ENCODE measurements around the gene SOX13.

Gene SOX13

DNA sequence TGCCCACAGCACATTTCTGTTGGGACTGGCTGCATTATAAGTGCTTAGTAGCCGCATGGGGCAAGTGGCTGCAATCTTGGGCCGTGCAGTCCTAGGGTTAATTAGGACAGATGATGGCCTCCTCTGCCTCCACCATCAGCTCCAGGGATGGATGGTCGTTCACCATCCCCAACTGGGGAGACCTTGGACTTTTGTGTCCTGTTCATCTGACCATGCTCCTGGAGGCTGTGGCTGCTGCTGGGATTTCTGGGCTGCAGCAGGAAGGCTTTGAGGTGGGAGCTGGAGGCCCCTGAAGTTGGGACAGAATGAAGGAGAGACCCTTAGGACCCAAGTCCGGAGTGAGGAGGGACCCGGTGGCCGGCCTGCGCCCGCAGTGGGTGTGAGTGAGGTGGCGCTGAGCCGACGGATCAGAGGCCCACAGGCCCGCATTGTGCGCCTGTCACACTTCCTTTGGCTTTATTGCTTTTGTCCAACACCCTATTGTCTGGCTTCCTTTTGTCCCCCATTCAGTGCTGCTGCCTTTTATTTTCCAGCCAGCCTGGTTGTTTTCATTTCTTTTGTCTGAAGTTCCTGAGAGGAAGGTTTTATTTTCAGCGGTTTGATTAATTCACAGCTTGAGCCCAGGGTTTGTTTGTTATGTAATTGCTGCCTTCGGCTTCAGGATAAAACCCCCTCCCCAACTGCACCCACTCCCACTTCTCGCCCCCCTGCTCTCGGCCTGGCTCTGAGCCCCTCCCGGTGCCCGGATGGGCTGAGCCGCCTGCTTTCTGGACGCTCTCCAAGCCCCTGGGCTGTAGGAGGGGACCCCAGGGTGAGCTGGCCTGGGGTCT lies 35.6 kb downstream of the SOX13 start:
- no peak for DNase-seq

DNA sequence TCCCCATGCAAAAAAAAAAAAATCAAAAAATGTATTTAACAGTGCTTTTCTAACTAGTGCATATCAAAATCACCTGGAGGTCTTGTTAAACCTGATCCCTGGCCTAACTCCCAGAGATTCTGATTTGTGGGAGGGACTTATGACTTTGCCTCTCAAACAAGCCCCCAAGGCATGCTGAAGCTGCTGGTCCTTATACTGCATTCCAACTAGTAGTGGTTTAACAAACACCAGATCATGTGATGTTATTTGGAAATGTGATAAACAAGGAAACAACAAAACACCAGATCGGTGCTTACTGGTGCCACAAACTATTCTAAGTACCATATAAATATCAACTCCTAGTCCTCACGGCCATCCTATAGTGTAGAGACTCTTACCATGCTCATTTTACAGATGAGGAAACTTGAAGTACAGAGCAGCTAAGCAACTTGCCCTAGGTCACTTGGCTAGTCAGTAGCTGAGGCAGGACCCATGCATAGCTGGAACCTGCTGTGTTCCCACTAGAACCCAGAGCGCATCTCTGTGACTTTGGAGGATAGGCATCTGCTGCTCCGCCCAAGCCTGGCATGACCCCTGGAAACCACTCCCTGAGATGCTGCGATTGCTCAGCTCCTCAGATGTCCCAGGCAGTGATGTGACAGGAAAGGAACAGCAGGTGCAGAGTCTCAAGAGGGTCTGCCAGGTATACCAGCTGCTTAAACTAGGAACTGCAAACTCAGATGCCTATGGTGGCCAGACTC lies 38.1 kb downstream of the SOX13 start:
- DNase-seq, result no peak

DNA sequence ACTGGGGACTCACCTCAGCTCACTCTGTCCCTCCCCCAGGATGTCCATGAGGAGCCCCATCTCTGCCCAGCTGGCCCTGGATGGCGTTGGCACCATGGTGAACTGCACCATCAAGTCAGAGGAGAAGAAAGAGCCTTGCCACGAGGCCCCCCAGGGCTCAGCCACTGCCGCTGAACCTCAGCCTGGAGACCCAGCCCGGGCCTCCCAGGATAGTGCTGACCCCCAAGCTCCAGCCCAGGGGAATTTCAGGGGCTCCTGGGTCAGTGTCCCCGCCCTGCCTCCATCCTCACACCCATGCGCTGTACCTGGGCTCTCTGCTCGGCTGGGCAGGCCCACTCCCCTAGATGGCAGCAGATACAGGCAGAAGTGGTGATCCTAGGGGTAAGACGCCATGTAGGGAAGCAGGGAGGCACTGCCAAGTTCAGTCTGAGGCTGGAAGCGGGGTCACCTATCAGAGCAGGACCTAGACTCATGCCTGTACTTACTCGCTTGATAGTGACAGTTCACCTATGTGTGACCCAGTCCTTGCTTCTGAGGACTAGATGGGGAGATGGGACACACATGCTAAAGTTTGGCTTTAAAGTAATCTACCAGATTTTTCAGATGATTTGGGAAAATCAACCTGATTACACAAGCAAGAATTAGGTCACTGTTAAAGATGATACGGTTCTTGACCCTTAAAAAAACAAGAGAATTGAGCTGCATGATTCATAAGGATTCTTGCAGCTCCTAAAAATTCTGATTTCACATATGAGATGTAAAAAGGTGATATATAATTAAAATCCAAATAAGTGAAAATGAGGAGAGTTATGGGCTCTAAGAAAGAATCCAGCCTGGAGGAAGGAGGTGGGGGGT lies 40.2 kb downstream of the SOX13 start:
- DNase-seq, result no peak

- DNase-seq, result no peak
These were observed 41.0 kb downstream of the SOX13 start for GRCh38 chr1:204113896-204114295.

- no peak for DNase-seq
These were observed 41.7 kb downstream of the SOX13 start for GRCh38 chr1:204114606-204115005.

- DNase-seq, result no peak
These were observed 42.2 kb downstream of the SOX13 start for GRCh38 chr1:204115116-204115515.

- DNase-seq, result no peak
These were observed 43.6 kb downstream of the SOX13 start for GRCh38 chr1:204116539-204116938.

DNA sequence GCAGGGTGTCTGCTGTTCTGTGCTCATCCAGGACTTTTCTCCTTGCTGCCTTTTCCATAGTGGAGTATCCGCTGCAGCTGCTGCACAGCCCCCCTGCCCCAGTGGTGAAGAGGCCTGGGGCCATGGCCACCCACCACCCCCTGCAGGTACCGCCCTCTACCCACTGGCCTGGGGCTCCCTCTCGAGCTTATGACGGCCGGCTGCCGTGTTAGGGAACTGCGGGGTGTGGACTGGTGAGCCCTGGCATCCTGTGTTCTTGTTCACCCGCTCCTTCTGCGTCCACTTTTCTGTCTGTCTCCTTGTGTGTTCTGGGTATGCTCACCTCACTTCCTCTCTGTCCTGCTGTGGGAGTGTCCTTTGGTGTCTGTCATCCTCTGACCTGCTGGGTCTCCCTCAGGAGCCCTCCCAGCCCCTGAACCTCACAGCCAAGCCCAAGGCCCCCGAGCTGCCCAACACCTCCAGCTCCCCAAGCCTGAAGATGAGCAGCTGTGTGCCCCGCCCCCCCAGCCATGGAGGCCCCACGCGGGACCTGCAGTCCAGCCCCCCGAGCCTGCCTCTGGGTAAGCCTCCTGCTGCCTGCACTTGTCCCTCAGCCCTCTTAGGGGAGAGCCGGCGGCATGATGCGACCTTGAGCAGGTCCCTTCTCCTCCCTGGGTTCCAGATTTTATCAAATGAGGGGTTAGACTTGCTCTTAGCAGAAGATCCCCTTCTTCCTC lies 49.1 kb downstream of the SOX13 start:
- DNase-seq, result no peak

DNA sequence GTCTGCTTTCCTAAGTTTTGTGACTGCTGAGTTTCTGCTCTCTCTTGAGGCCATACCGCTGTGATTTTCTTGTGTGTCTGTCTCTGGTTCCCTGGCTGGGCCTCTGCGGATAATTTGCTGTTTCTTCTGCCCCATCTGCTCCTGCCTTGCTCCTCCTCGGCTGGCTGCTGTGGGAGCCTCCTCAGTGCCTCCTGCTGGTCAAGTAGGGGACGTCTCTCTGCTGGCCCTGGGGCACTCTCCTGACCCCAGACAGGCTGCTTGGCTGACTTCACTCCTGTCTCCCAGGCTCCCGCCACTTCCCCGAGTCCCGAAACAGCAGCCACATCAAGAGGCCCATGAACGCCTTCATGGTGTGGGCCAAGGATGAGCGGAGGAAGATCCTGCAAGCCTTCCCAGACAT lies 50.5 kb downstream of the SOX13 start:
- DNase-seq, result no peak

GRCh38 chr1:204124639-204125038 lies 51.7 kb downstream of the SOX13 start:
- DNase-seq, result no peak

DNA sequence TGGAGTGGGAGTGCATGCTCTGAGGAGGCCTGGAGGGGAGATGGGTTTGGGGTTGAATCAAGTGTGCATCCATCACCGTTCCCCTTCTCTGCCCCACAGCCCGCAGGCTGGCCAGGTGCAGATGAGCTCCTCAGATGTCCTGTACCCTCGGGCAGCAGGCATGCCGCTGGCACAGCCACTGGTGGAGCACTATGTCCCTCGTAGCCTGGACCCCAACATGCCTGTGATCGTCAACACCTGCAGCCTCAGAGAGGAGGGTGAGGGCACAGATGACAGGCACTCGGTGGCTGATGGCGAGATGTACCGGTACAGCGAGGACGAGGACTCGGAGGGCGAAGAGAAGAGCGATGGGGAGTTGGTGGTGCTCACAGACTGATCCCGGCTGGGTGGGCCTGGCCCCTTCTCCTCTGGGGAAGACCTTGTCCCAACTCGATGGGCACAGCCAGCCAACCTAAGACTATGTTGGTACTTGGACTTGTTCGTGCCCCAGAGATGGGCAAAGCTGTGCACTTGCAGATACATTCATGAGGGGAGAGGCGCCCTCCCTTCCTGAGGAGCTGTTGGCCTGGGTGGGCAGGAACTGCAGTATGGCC lies 52.9 kb downstream of the SOX13 start:
- no peak for DNase-seq

- DNase-seq, result no peak
These were observed 53.5 kb downstream of the SOX13 start for GRCh38 chr1:204126386-204126785.

DNA sequence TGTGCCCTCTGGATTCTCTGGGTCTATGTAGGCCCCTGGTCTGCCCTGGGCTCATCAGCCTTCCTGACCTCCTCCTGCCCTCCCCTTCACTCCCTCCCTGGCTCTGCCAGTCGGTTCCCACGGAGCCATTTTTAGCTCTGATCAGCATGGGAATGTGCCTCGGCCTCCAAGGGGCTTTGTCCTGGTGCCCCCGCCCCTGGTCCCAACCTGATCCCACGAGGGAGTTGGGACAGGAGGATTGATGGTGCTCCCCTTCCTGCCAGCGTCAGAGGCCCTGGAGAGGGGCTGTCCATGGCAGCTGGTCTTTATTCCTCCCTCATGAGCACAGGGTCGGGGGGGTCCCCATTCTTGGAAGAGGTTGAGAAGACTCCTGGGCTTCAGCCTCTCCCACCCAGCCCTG lies 54.0 kb downstream of the SOX13 start:
- no peak for DNase-seq

- no peak for DNase-seq
These were observed 54.8 kb downstream of the SOX13 start for GRCh38 chr1:204127597-204128242.

DNA sequence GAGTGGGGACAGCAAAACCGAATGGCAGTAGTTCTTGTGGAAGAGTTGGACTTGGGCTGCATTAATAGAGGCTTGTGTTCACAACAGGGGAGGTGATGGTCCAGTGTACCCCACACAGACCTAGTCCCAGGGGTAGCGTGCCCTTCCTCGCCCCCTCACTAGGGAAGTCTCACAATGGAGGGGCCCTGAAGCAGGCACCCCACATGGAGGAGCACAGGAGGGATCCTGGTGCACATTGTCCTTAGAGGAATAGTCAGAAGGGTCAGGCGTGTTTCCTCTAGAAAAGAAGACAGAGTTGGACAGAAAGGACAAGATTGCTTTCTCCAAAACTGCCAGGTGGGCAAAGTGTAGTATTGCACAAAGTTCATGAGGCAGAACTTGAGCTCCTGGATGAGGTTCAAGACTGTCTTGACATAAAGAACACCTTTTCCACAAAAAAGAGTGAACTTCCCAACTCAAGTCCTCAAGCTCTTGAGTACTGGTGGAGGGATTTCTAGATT lies 55.6 kb downstream of the SOX13 start:
- DNase-seq, result no peak

GRCh38 chr1:204128964-204129896 lies 56.3 kb downstream of the SOX13 start:
- peak; percentile 53 for DNase-seq

- DNase-seq, result no peak
These were observed 57.3 kb downstream of the SOX13 start for GRCh38 chr1:204130178-204130577.

GRCh38 chr1:204130981-204131892 lies 58.3 kb downstream of the SOX13 start:
- no peak for DNase-seq

DNA sequence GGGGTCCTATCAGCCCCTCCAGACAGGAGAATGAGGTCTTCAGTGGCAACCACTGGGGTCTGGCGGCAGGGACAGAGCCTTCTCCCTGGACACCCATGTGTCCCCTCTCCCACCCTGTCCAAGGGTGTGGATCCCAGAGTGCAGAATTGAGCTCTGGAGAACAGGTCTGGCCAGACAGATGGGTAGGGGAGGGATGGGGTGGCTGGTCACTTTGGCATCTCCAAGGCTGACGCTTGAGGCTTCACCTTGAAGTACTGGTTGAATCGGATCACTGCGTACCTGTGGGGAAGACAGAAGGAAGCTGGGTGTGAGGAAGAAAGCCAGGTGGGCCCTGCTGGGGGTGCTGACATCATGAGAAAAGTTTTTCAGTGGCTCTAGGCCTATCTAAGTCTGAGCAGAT lies 59.1 kb downstream of the SOX13 start:
- no peak for DNase-seq

Data from T-helper 9 cell (primary cell).